HepG2 (cell line): ENCODE results near the gene ZNF491. TPM values are rescaled to one million over a fixed set of nuclear protein-coding genes. Genes with fewer than 3 reads are reported as not detected.

Experiments
- AGO1 ChIP-seq: fragments of 200-400 bp; formaldehyde crosslinking; IDR thresholded peaks from 2 replicates; pipeline ENCODE4 v1.6.1; 2017; ENCODE audit warnings: mild to moderate bottlenecking, low read depth, low read length, moderate library complexity; ENCODE audit not compliant: poor library complexity, severe bottlenecking
- CEBPG ChIP-seq: IDR thresholded peaks from 2 replicates; pipeline ENCODE4 v1.6.1; 2016
- KDM6A ChIP-seq: IDR thresholded peaks from 2 replicates; pipeline ENCODE4 v1.6.1; 2016; ENCODE audit warnings: low read depth
- KLF11 ChIP-seq: IDR thresholded peaks from 2 replicates; pipeline ENCODE4 v1.6.1; 2016; ENCODE audit warnings: missing compliant biosample characterization
- NFKB2 ChIP-seq: sonication (generic); formaldehyde crosslinking; IDR thresholded peaks from 2 replicates; pipeline ENCODE4 v1.4.0; 2020; ENCODE audit warnings: missing genetic modification reagents, borderline replicate concordance
- NR2F1 ChIP-seq, 2 experiments: fragments of 450-650 bp in 1 of 2; formaldehyde crosslinking in 1 of 2; IDR thresholded peaks; 2 replicates each; pipeline versions ENCODE4 v1.5.0 to v1.6.1; 2016 to 2020; ENCODE audit warnings: mild to moderate bottlenecking in 1 of 2, missing compliant biosample characterization in 1 of 2, missing genetic modification reagents in 1 of 2, moderate library complexity in 1 of 2
- NR3C1 ChIP-seq: sonication (generic); formaldehyde crosslinking; IDR thresholded peaks from 2 replicates; pipeline ENCODE4 v1.4.0; 2020; ENCODE audit warnings: missing genetic modification reagents
- RARG ChIP-seq: sonication (generic); formaldehyde crosslinking; IDR thresholded peaks from 2 replicates; pipeline ENCODE4 v1.4.0; 2020; ENCODE audit warnings: low read depth, mild to moderate bottlenecking, missing genetic modification reagents
- TARDBP ChIP-seq: sonication (generic); formaldehyde crosslinking; IDR thresholded peaks from 2 replicates; pipeline ENCODE4 v1.8.0; 2022; ENCODE audit warnings: mild to moderate bottlenecking, missing genetic modification reagents
- YY1 ChIP-seq: IDR thresholded peaks from 2 replicates; pipeline ENCODE4 v1.6.1; 2011; ENCODE audit warnings: low read length, low read depth, moderate library complexity, mild to moderate bottlenecking; ENCODE audit not compliant: insufficient read depth, insufficient replicate concordance
- ZC3H4 ChIP-seq: sonication (generic); formaldehyde crosslinking; IDR thresholded peaks from 2 replicates; pipeline ENCODE4 v1.4.0; 2020; ENCODE audit warnings: missing genetic modification reagents, borderline replicate concordance
- polyA plus RNA-seq, 8 experiments: library from polyadenylated mRNA; depleted of rRNA in 3 of 8; stranded (reverse) in 7 of 8; unstranded in 1 of 8; fragments of >200 nt; fragmentation: Illumina TruSeq in 4 of 8; extraction: Trizol in 4 of 8; gene quantifications; 2 replicates each; pipeline versions ENCODE4 v1.2.1 to v1.2.3, GENCODE V29; 2011 to 2016; ENCODE audit warnings: low read depth in 4 of 8, missing spikeins in 1 of 8, mixed read lengths in 1 of 8; ENCODE audit not compliant: insufficient read depth in 1 of 8
- total RNA-seq, 5 experiments: library from RNA; depleted of rRNA; stranded (reverse); fragments of >200 nt; fragmentation: Illumina TruSeq; extraction: Trizol; gene quantifications; 2 replicates each; pipeline ENCODE4 v1.2.3, GENCODE V29; 2016; ENCODE audit warnings: low read depth in 1 of 5
- TF ChIP-seq, protein P1 (sequence below): sonication (generic); formaldehyde crosslinking; IDR thresholded peaks from 2 replicates; pipeline ENCODE4 v1.8.1; 2023; ENCODE audit warnings: missing genetic modification reagents, inconsistent platforms, borderline replicate concordance
- TF ChIP-seq, protein P2 (sequence below): sonication (generic); formaldehyde crosslinking; IDR thresholded peaks from 2 replicates; pipeline ENCODE4 v1.5.0; 2020; ENCODE audit warnings: missing genetic modification reagents, mild to moderate bottlenecking, borderline replicate concordance
- TF ChIP-seq, protein P3 (sequence below), 2 experiments: sonication (generic) in 1 of 2; formaldehyde crosslinking in 1 of 2; IDR thresholded peaks; 2 replicates each; pipeline versions ENCODE4 v1.6.1 to v1.9.0; 2014 to 2022; ENCODE audit warnings: antibody characterized with exemption in 1 of 2, borderline replicate concordance in 1 of 2, inconsistent platforms in 1 of 2, low read depth in 1 of 2, missing genetic modification reagents in 1 of 2
- TF ChIP-seq, protein P4 (sequence below): IDR thresholded peaks from 2 replicates; pipeline ENCODE4 v1.6.1; 2016; ENCODE audit warnings: missing genetic modification reagents, missing compliant biosample characterization
- TF ChIP-seq, protein P5 (sequence below): sonication (generic); formaldehyde crosslinking; IDR thresholded peaks from 2 replicates; pipeline ENCODE4 v1.8.0; 2022; ENCODE audit warnings: missing genetic modification reagents, mild to moderate bottlenecking, moderate library complexity, borderline replicate concordance

ZNF491 gene
- total and polyA plus RNA-seq, 2 of the 13 experiments (the other 11 are each of a cell fraction or from before 2014, with no cell fraction given): 0.57 to 2.2 TPM

DNA sequence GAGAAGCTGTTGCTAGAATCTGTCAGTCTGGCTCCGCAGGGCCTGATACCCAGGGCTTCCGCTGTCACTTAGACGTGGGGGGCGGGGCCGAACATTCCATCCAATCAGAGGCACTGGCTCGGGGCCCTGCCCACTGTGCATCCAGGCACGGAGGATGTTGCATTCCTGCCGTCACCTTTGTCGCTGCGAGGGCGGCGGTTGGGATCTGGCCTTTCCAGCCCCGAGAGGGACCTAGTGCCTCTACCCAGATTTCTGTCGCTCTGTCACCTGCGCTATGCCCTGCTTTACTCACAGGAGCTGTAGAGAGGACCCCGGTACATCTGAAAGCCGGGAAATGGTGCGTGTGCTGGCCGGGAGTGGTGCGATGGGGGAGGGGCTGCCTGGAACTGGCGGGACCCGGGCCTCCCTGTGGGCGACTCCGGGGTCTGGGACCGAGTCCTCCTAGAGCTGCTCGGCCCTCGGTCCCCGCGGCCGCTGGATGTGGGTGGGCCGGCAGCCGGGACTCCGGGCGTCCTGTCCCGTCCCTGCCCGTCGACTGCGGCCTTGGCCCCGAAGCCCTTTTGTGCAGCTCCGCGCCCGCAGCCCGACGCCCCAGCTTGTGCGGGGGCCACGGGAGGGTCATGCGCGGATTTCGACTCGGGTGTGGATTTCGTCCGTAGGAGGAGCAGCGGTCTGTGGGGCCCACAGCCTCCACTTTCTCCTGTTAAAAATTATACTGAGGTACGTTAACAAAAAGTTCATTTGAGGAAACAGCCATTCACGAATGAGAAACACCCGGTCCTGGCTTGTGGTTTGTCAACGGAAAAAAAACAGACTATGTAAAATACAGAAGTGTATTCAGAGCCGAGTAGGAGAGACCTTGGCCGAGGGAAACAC is 50.5 kb downstream of the ZNF491 start, which contains the start of gene ZNF439 (continued):
- TF ChIP-seq, protein P1, sequence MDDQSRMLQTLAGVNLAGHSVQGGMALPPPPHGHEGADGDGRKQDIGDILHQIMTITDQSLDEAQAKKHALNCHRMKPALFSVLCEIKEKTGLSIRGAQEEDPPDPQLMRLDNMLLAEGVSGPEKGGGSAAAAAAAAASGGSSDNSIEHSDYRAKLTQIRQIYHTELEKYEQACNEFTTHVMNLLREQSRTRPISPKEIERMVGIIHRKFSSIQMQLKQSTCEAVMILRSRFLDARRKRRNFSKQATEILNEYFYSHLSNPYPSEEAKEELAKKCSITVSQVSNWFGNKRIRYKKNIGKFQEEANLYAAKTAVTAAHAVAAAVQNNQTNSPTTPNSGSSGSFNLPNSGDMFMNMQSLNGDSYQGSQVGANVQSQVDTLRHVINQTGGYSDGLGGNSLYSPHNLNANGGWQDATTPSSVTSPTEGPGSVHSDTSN: no peak
- TF ChIP-seq AGO1 (no peak), ZC3H4 (CRISPR knock-in tag) (no peak), KDM6A (CRISPR knock-in tag) (no peak), RARG (CRISPR knock-in tag) (no peak), KLF11 (CRISPR knock-in tag) (no peak), NR3C1 (CRISPR knock-in tag) (no peak), CEBPG (no peak), NR2F1 (CRISPR knock-in tag; IDR thresholded peaks at IDR 0.05) (peak; percentile 44 to 74; a peak in 3 of 4 replicates), TARDBP (CRISPR knock-in tag) (no peak), YY1 (no peak), NFKB2 (CRISPR knock-in tag) (peak; percentile 34; the same call in 1 of the 2 replicates)
- TF ChIP-seq, protein P2, sequence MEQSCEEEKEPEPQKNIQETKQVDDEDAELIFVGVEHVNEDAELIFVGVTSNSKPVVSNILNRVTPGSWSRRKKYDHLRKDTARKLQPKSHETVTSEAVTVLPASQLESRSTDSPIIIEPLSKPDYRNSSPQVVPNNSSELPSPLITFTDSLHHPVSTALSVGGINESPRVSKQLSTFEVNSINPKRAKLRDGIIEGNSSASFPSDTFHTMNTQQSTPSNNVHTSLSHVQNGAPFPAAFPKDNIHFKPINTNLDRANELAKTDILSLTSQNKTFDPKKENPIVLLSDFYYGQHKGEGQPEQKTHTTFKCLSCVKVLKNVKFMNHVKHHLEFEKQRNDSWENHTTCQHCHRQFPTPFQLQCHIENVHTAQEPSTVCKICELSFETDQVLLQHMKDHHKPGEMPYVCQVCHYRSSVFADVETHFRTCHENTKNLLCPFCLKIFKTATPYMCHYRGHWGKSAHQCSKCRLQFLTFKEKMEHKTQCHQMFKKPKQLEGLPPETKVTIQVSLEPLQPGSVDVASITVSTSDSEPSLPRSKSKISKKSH (CRISPR knock-in tag): no peak; the same call in 1 of the 2 replicates
- TF ChIP-seq, protein P3, sequence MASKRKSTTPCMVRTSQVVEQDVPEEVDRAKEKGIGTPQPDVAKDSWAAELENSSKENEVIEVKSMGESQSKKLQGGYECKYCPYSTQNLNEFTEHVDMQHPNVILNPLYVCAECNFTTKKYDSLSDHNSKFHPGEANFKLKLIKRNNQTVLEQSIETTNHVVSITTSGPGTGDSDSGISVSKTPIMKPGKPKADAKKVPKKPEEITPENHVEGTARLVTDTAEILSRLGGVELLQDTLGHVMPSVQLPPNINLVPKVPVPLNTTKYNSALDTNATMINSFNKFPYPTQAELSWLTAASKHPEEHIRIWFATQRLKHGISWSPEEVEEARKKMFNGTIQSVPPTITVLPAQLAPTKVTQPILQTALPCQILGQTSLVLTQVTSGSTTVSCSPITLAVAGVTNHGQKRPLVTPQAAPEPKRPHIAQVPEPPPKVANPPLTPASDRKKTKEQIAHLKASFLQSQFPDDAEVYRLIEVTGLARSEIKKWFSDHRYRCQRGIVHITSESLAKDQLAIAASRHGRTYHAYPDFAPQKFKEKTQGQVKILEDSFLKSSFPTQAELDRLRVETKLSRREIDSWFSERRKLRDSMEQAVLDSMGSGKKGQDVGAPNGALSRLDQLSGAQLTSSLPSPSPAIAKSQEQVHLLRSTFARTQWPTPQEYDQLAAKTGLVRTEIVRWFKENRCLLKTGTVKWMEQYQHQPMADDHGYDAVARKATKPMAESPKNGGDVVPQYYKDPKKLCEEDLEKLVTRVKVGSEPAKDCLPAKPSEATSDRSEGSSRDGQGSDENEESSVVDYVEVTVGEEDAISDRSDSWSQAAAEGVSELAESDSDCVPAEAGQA (IDR thresholded peaks at IDR 0.05; ENCODE audit: low read depth): no peak
- TF ChIP-seq, protein P3 (CRISPR knock-in tag; IDR thresholded peaks at IDR 0.05; ENCODE audit: borderline replicate concordance): no peak
- TF ChIP-seq, protein P4, sequence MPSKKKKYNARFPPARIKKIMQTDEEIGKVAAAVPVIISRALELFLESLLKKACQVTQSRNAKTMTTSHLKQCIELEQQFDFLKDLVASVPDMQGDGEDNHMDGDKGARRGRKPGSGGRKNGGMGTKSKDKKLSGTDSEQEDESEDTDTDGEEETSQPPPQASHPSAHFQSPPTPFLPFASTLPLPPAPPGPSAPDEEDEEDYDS (CRISPR knock-in tag): peak; percentile 63; the same call in 1 of the 2 replicates
- TF ChIP-seq, protein P5, sequence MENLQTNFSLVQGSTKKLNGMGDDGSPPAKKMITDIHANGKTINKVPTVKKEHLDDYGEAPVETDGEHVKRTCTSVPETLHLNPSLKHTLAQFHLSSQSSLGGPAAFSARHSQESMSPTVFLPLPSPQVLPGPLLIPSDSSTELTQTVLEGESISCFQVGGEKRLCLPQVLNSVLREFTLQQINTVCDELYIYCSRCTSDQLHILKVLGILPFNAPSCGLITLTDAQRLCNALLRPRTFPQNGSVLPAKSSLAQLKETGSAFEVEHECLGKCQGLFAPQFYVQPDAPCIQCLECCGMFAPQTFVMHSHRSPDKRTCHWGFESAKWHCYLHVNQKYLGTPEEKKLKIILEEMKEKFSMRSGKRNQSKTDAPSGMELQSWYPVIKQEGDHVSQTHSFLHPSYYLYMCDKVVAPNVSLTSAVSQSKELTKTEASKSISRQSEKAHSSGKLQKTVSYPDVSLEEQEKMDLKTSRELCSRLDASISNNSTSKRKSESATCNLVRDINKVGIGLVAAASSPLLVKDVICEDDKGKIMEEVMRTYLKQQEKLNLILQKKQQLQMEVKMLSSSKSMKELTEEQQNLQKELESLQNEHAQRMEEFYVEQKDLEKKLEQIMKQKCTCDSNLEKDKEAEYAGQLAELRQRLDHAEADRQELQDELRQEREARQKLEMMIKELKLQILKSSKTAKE (CRISPR knock-in tag): no peak
